ENCODE measurements around the gene RABGAP1. TPM values are rescaled to one million over a fixed set of nuclear protein-coding genes. Genes with fewer than 3 reads are reported as not detected.

RABGAP1 gene
- total RNA-seq, 3 donors from 2014 or later (not counting 1 experiment from before 2014, with no cell fraction given): 37.4 to 49.2 (median 43.0) TPM

GRCh38 chr9:123073441-123073840 is 132.6 kb downstream of the RABGAP1 start:
- ATAC-seq (no peak), DNase-seq (no peak)
- H3K9me3 Mint-ChIP-seq: no peaks in the 10 kb centered on the region
- no peaks in the 10 kb centered on the region for H3K27me3 ChIP-seq (ENCODE audit: control insufficient read depth, insufficient read depth, low read length)
- peaks cover 44% of the 10 kb centered on the region for H3K36me3 ChIP-seq (ENCODE audit: control insufficient read depth, insufficient read depth, low read length)
- no peak for TF ChIP-seq CTCF (IDR thresholded peaks at IDR 0.05)
- no peak overlapping the region for H3K27ac Mint-ChIP-seq
- no peaks in the 10 kb centered on the region for H3K9me3 ChIP-seq (ENCODE audit: control insufficient read depth, insufficient read depth, low read length)
- no peak overlapping the region for H3K27ac ChIP-seq (ENCODE audit: low read length)
- intact Hi-C loops (cut with micrococcal nuclease): no loop called here
- no peaks in the 10 kb centered on the region for H3K4me1 ChIP-seq (ENCODE audit: control insufficient read depth, insufficient read depth, low read length)
- no peak overlapping the region for H3K4me3 ChIP-seq (ENCODE audit: low read length)
- no peaks in the 10 kb centered on the region for H3K27me3 Mint-ChIP-seq (ENCODE audit: low read depth in 2 of 2)
- peaks cover 16% of the 10 kb centered on the region for H3K36me3 Mint-ChIP-seq
- H3K4me1 Mint-ChIP-seq: no peaks in the 10 kb centered on the region
- no peak overlapping the region for H3K4me3 Mint-ChIP-seq
- 87% methylated on average over 3 of the region's 5 CpGs for WGBS (ENCODE audit: insufficient coverage)

- no peaks in the 10 kb centered on the region for H3K4me1 Mint-ChIP-seq
- WGBS (ENCODE audit: insufficient coverage): no CpG with 5 or more reads among the region's 1 CpG
- H3K27me3 Mint-ChIP-seq (ENCODE audit: low read depth in 2 of 2): no peaks in the 10 kb centered on the region
- DNase-seq: no peak
- H3K27ac Mint-ChIP-seq: no peak overlapping the region
- peaks cover 46% of the 10 kb centered on the region for H3K36me3 ChIP-seq (ENCODE audit: control insufficient read depth, insufficient read depth, low read length)
- ATAC-seq: no peak
- H3K4me3 ChIP-seq (ENCODE audit: low read length): no peak overlapping the region
- H3K9me3 ChIP-seq (ENCODE audit: control insufficient read depth, insufficient read depth, low read length): no peaks in the 10 kb centered on the region
- peaks cover 16% of the 10 kb centered on the region for H3K36me3 Mint-ChIP-seq
- no peaks in the 10 kb centered on the region for H3K27me3 ChIP-seq (ENCODE audit: control insufficient read depth, insufficient read depth, low read length)
- no peak for TF ChIP-seq CTCF (IDR thresholded peaks at IDR 0.05)
- no peaks in the 10 kb centered on the region for H3K9me3 Mint-ChIP-seq
- H3K4me1 ChIP-seq (ENCODE audit: control insufficient read depth, insufficient read depth, low read length): no peaks in the 10 kb centered on the region
- no peak overlapping the region for H3K4me3 Mint-ChIP-seq
- H3K27ac ChIP-seq (ENCODE audit: low read length): no peak overlapping the region
- intact Hi-C loops (cut with micrococcal nuclease): no loop called here
Observed at GRCh38 chr9:123073991-123074422, 133.2 kb downstream of the RABGAP1 start.

DNA sequence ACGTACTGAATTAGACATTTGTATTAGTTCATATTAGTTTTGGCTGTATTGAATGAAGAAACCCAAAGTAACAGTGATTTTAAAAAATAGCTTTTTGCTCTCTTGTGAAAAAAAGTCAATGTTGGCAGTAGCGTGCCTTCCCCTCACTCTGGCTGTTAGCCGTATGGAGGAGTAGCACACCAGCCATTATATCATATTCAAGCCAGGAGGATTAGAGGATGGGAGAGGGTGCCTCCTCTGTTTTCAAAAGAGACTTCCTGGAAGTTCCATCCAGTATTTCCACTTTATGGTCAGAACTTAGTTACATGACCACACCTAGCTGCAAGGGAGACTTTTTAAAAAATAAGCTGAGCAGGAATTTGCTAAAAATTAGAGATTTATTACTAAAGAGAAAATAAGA is 133.8 kb downstream of the RABGAP1 start:
- Mint-ChIP-seq H3K9me3 (no peaks in the 10 kb centered on the region), H3K27me3 (ENCODE audit: low read depth in 2 of 2) (no peaks in the 10 kb centered on the region), H3K36me3 (peaks cover 20% of the 10 kb centered on the region), H3K27ac (no peak overlapping the region), H3K4me3 (no peak overlapping the region), H3K4me1 (no peaks in the 10 kb centered on the region)
- DNase-seq (no peak), ATAC-seq (no peak)
- peaks cover 49% of the 10 kb centered on the region for H3K36me3 ChIP-seq (ENCODE audit: control insufficient read depth, insufficient read depth, low read length)
- no peaks in the 10 kb centered on the region for H3K27me3 ChIP-seq (ENCODE audit: control insufficient read depth, insufficient read depth, low read length)
- TF ChIP-seq CTCF (IDR thresholded peaks at IDR 0.05): no peak
- no peak overlapping the region for H3K27ac ChIP-seq (ENCODE audit: low read length)
- no peaks in the 10 kb centered on the region for H3K4me1 ChIP-seq (ENCODE audit: control insufficient read depth, insufficient read depth, low read length)
- intact Hi-C loops (cut with micrococcal nuclease): no loop called here
- no peak overlapping the region for H3K4me3 ChIP-seq (ENCODE audit: low read length)
- no peaks in the 10 kb centered on the region for H3K9me3 ChIP-seq (ENCODE audit: control insufficient read depth, insufficient read depth, low read length)
- WGBS (ENCODE audit: insufficient coverage): 100% methylated on average over 1 of the region's 3 CpGs

GRCh38 chr9:123080444-123080843 is 139.6 kb downstream of the RABGAP1 start:
- no peak for TF ChIP-seq CTCF (IDR thresholded peaks at IDR 0.05)
- Mint-ChIP-seq H3K36me3 (peaks cover 11% of the 10 kb centered on the region), H3K4me1 (no peaks in the 10 kb centered on the region), H3K4me3 (no peak overlapping the region), H3K27ac (no peak overlapping the region), H3K27me3 (ENCODE audit: low read depth in 2 of 2) (no peaks in the 10 kb centered on the region), H3K9me3 (no peaks in the 10 kb centered on the region)
- DNase-seq (no peak), ATAC-seq (no peak)
- no peak overlapping the region for H3K27ac ChIP-seq (ENCODE audit: low read length)
- peaks cover 32% of the 10 kb centered on the region for H3K36me3 ChIP-seq (ENCODE audit: control insufficient read depth, insufficient read depth, low read length)
- no peaks in the 10 kb centered on the region for H3K27me3 ChIP-seq (ENCODE audit: control insufficient read depth, insufficient read depth, low read length)
- H3K4me3 ChIP-seq (ENCODE audit: low read length): no peak overlapping the region
- H3K9me3 ChIP-seq (ENCODE audit: control insufficient read depth, insufficient read depth, low read length): no peaks in the 10 kb centered on the region
- 70% methylated on average over 3 of the region's 3 CpGs for WGBS (ENCODE audit: insufficient coverage)
- H3K4me1 ChIP-seq (ENCODE audit: control insufficient read depth, insufficient read depth, low read length): no peaks in the 10 kb centered on the region
- intact Hi-C loops (cut with micrococcal nuclease): no loop called here
